Activated B cell treated with CpG ODN at 0.5 μM for 24 hours (primary cell): ENCODE data around the gene PDZRN4. TPM values are rescaled to one million over a fixed set of nuclear protein-coding genes. Genes with fewer than 3 reads are reported as not detected.

Source experiments
- ATAC-seq: fragments of 200-7000 bp; cut with Tn5 transposase; one replicate; pipeline ENCODE4 v1.10.0; 2021; ENCODE audit warnings: low read depth, mild to moderate bottlenecking, moderate library complexity
- CTCF ChIA-PET: fragments of 350-600 bp; sonication (Branson Sonifier 250); formaldehyde crosslinking; loops from one replicate; lab custom pipeline; 2021; ENCODE audit warnings: antibody characterized with exemption; lab: Charles Lee
- POLR2A ChIA-PET: fragments of 350-600 bp; sonication (Branson Sonifier 250); formaldehyde crosslinking; loops from one replicate; lab custom pipeline; 2021; ENCODE audit warnings: antibody characterized with exemption; lab: Charles Lee
- DNase-seq: peaks from one replicate; pipeline ENCODE4 v3.0.0; 2022
- H3K27ac Mint-ChIP-seq: one replicate; pipeline ENCODE4 v1.8.0; 2020; ENCODE audit warnings: mixed read lengths
- H3K27me3 Mint-ChIP-seq: one replicate; pipeline ENCODE4 v1.8.0; 2021; ENCODE audit warnings: mixed read lengths
- H3K36me3 Mint-ChIP-seq: one replicate; pipeline ENCODE4 v1.8.0; 2021; ENCODE audit warnings: low read depth, mixed read lengths
- H3K4me1 Mint-ChIP-seq: one replicate; pipeline ENCODE4 v1.8.0; 2021; ENCODE audit warnings: mixed read lengths
- H3K4me3 Mint-ChIP-seq: one replicate; pipeline ENCODE4 v1.8.0; 2020; ENCODE audit warnings: mild to moderate bottlenecking, mixed read lengths
- H3K9me3 Mint-ChIP-seq: one replicate; pipeline ENCODE4 v1.8.0; 2020; ENCODE audit warnings: mixed read lengths
- CTCF ChIP-seq: fragments of 200-600 bp; IDR thresholded peaks from one replicate; pipeline ENCODE4 v1.8.0; 2022; ENCODE audit warnings: antibody characterized with exemption, mild to moderate bottlenecking
- intact Hi-C: fragments of 100-400 bp; cut with micrococcal nuclease; formaldehyde crosslinking; loops from one replicate; pipeline ENCODE4 v1.15.1; 2024
- total RNA-seq: library from RNA; stranded (reverse); gene quantifications from 2 replicates; pipeline ENCODE4 v1.2.3, GENCODE V29; 2022

Gene PDZRN4
- total RNA-seq, 1 donor from 2014 or later: not detected

DNA sequence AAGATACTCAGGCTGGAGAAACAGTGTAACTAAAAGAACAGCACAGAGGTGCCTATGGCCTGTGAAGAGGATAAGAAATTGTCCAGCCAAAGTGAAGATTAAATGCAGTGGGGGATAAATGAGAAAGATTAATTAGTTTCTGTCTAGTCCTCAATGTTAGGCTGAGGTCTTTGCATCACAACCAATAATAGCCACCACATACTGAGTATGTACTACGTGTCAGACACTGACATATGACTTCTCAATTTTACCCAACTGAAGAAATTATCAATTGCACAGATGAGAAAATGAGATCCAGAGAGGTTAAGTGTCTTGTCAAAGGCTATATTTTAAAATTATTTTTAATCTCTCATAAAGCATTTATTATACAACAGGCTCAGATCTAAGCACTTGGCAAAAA, 285.9 kb downstream of the PDZRN4 start:
- POLR2A ChIA-PET: no interaction called here
- no peak for TF ChIP-seq CTCF
- H3K4me1 Mint-ChIP-seq: no peaks in the 10 kb centered on the region
- ATAC-seq (no peak), DNase-seq (no peak)
- no peaks in the 10 kb centered on the region for H3K9me3 Mint-ChIP-seq
- no peaks in the 10 kb centered on the region for H3K36me3 Mint-ChIP-seq
- H3K4me3 Mint-ChIP-seq: no peak overlapping the region
- intact Hi-C loops: no loop called here
- no peak overlapping the region for H3K27ac Mint-ChIP-seq
- H3K27me3 Mint-ChIP-seq: peaks cover 4% of the 10 kb centered on the region
- CTCF ChIA-PET: no interaction called here

- ATAC-seq (no peak), DNase-seq (no peak)
- H3K4me3 Mint-ChIP-seq: no peak overlapping the region
- intact Hi-C loops: no loop called here
- TF ChIP-seq CTCF: no peak
- no peaks in the 10 kb centered on the region for H3K36me3 Mint-ChIP-seq
- POLR2A ChIA-PET: no interaction called here
- no peaks in the 10 kb centered on the region for H3K9me3 Mint-ChIP-seq
- H3K4me1 Mint-ChIP-seq: no peaks in the 10 kb centered on the region
- CTCF ChIA-PET: no interaction called here
- H3K27me3 Mint-ChIP-seq: peaks cover 2% of the 10 kb centered on the region
- no peak overlapping the region for H3K27ac Mint-ChIP-seq
These were observed 288.6 kb downstream of the PDZRN4 start for GRCh38 chr12:41476499-41477439.

GRCh38 chr12:41479426-41479825, 291.3 kb downstream of the PDZRN4 start:
- H3K4me3 Mint-ChIP-seq: no peak overlapping the region
- intact Hi-C loops: no loop called here

DNA sequence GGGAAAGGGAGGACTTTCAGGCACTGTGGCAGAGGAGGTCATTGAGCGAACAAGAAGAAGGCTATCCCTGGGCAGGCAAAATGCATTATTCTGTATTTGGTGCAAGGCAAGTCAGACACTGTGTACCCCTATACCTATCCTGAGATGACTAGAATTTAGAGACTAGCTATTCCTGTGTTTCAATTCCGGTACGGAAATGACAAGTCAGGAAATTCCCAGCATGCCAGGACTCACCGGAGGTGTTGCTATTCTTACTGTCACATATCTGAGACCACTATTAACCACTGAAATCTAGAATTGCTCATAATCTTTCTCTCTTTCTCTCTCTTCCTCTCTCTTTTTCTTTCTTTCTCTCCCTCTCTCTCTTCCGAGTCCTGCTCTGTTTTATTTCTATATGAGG, 297.1 kb downstream of the PDZRN4 start:
- H3K27ac Mint-ChIP-seq: no peak overlapping the region
- H3K27me3 Mint-ChIP-seq: peaks cover 3% of the 10 kb centered on the region
- no peak overlapping the region for H3K4me3 Mint-ChIP-seq
- H3K9me3 Mint-ChIP-seq: no peaks in the 10 kb centered on the region
- ChIA-PET POLR2A (interaction anchor here (0.6 kb wide), 1 partner anchor 8 kb away, joined by 7 read pairs; no protein-coding TSS in a partner anchor), CTCF (no interaction called here)
- no peak for TF ChIP-seq CTCF
- DNase-seq (no peak), ATAC-seq (no peak)
- H3K36me3 Mint-ChIP-seq: no peaks in the 10 kb centered on the region
- intact Hi-C loops: no loop called here
- H3K4me1 Mint-ChIP-seq: no peaks in the 10 kb centered on the region

More at GRCh38 chr12:41479426-41479825, 291.3 kb downstream of the PDZRN4 start:
- no peaks in the 10 kb centered on the region for H3K4me1 Mint-ChIP-seq
- H3K9me3 Mint-ChIP-seq: no peaks in the 10 kb centered on the region
- peaks cover 2% of the 10 kb centered on the region for H3K27me3 Mint-ChIP-seq
- H3K27ac Mint-ChIP-seq: no peak overlapping the region
- ATAC-seq (no peak), DNase-seq (no peak)
- POLR2A ChIA-PET: no interaction called here
- H3K36me3 Mint-ChIP-seq: no peaks in the 10 kb centered on the region
- TF ChIP-seq CTCF: no peak
- CTCF ChIA-PET: no interaction called here

- intact Hi-C loops: no loop called here
- Mint-ChIP-seq H3K36me3 (no peaks in the 10 kb centered on the region), H3K27me3 (peaks cover 3% of the 10 kb centered on the region), H3K4me1 (no peaks in the 10 kb centered on the region), H3K27ac (no peak overlapping the region), H3K4me3 (no peak overlapping the region), H3K9me3 (no peaks in the 10 kb centered on the region)
- ChIA-PET POLR2A (no interaction called here), CTCF (no interaction called here)
- ATAC-seq (no peak), DNase-seq (no peak)
- TF ChIP-seq CTCF: no peak
These were observed 298.6 kb downstream of the PDZRN4 start for GRCh38 chr12:41486718-41487117.
